GM23338 (cell line): ENCODE results near the gene GBP5.

Experiments
- CTCF ChIP-seq, 2 experiments: fragments of 200-600 bp in 1 of 2; sonication (generic) in 1 of 2; conservative IDR thresholded peaks; 2 replicates each; pipeline versions ENCODE4 v1.5.1 to v1.6.1; 2016 to 2017; ENCODE audit warnings: antibody characterized with exemption in 2 of 2, low read depth in 2 of 2, mild to moderate bottlenecking in 2 of 2, moderate library complexity in 1 of 2
- TF ChIP-seq, protein P1 (sequence below): IDR thresholded peaks from one replicate; pipeline ENCODE4 v1.6.1; 2018; ENCODE audit warnings: antibody characterized with exemption; ENCODE audit not compliant: unreplicated experiment

GRCh38 chr1:89260042-89260441 lies 12.6 kb downstream of the GBP5 start:
- TF ChIP-seq, protein P1, sequence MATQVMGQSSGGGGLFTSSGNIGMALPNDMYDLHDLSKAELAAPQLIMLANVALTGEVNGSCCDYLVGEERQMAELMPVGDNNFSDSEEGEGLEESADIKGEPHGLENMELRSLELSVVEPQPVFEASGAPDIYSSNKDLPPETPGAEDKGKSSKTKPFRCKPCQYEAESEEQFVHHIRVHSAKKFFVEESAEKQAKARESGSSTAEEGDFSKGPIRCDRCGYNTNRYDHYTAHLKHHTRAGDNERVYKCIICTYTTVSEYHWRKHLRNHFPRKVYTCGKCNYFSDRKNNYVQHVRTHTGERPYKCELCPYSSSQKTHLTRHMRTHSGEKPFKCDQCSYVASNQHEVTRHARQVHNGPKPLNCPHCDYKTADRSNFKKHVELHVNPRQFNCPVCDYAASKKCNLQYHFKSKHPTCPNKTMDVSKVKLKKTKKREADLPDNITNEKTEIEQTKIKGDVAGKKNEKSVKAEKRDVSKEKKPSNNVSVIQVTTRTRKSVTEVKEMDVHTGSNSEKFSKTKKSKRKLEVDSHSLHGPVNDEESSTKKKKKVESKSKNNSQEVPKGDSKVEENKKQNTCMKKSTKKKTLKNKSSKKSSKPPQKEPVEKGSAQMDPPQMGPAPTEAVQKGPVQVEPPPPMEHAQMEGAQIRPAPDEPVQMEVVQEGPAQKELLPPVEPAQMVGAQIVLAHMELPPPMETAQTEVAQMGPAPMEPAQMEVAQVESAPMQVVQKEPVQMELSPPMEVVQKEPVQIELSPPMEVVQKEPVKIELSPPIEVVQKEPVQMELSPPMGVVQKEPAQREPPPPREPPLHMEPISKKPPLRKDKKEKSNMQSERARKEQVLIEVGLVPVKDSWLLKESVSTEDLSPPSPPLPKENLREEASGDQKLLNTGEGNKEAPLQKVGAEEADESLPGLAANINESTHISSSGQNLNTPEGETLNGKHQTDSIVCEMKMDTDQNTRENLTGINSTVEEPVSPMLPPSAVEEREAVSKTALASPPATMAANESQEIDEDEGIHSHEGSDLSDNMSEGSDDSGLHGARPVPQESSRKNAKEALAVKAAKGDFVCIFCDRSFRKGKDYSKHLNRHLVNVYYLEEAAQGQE: no peak
- TF ChIP-seq CTCF (conservative IDR thresholded peaks at IDR 0.05; ENCODE audit: low read depth in 2 of 2): no peak
